COLO668 (cell line): ENCODE data around the gene SNAP91.
"Not testable (repeated sequence)": the region's sequence is repeated elsewhere in the genome, so short reads cannot be mapped to it uniquely, and the experiment has no call there.

Source experiments
- DNase-seq: peaks from one replicate; lab custom pipeline; 2025; ENCODE audit not compliant: unreplicated experiment; lab: John Stamatoyannopoulos, UW

Gene SNAP91

GRCh38 chr6:83708970-83709747 is at the start of gene SNAP91:
SNAP91 (minus strand) TSS chr6:83709101; CDS start chr6:83707927, 1,174 bp downstream.
- DNase-seq, result peak; percentile 57

DNA sequence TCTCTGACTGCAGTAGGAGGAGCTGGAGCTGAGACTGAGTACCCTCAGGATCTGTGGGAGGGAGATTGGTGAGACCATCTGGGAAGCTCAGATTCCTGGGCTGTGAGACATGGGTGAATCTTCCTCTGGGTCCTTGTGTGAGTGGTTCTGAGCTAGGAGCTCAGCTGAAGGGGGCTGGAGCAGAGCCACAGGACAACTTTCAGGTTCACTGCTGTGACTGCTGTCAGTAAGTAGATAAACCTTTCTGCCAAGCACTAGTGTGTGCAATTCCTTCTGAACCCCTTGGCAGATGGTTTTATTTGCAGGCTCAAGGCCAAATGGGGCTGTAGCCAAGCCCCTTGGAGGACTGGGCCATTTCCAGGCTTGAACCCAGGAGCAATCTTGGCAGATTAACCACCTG is 49.6 kb upstream of the SNAP91 start:
- no peak for DNase-seq

GRCh38 chr6:83757021-83757420 is 48.1 kb upstream of the SNAP91 start:
- DNase-seq, result no peak

DNA sequence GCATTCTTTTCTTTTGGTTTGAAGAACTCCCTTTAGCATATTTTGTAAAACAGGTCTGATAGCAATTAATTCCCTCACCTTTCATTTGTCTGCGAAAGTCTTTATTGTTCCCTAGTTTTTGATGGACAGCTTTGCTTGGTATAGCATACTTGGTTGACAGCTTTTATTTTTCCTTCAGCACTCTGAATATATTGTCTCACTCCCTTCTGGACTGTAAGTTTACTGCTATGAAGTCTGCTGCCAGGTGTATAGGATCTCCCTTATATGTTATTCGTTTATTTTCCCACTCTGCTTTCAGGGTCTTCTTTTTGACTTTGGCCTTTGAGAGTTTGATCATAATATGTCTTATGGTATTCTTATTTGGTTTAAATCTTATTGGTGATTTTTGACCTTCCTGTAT is 47.7 kb upstream of the SNAP91 start:
- DNase-seq, result no peak

DNA sequence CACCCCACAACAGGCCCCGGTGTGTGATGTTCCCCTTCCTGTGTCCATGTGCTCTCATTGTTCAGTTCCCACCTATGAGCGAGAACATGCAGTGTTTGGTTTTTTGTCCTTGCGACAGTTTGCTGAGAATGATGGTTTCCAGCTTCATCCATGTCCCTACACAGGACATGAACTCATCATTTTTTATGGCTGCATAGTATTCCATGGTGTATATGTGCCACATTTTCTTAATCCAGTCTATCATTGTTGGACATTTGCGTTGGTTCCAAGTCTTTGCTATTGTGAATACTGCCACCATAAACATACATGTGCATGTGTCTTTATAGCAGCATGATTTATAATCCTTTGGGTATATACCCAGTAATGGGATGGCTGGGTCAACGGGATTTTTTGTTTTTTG is 43.5 kb upstream of the SNAP91 start:
- DNase-seq, result not testable (repeated sequence)

DNA sequence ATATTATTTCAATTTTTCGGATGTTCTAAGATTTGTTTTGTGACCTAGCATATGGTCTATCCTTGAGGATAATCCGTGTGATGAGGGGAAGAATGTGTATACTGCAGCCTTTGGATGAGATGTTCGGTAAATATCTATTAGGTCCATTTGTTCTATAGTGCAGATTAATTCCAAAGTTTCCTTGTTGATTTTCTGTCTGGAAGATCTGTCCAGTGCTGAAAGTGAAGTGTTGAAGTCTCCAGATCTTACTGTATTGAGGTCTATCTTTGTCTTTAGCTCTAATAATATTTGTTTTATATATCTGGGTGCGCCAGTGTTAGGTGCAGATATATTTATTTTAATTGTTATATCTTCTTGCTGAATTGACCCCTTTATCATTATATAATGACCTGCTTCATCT is 32.2 kb upstream of the SNAP91 start:
- DNase-seq, result no peak

- no peak for DNase-seq
Observed at GRCh38 chr6:83735461-83735860, 26.6 kb upstream of the SNAP91 start.

DNA sequence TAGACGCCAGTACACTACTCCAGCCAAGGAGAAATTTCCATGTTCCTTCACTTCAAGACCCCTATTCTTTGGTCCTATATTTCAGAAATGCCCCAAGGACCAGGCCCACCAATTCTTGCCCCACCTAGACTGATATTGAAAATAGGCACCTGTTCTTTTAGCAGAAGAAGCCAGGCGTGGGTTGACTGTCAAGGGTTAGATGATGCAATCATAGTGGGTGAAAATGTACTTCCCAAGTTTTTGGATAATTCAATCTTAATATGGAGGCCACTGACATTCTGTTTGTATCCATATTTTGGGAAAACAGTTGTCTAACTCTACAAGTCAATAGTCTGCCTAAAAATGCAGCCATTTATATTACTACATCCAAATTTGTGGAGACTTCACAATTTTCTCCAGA is 21.0 kb upstream of the SNAP91 start:
- DNase-seq, result no peak

DNA sequence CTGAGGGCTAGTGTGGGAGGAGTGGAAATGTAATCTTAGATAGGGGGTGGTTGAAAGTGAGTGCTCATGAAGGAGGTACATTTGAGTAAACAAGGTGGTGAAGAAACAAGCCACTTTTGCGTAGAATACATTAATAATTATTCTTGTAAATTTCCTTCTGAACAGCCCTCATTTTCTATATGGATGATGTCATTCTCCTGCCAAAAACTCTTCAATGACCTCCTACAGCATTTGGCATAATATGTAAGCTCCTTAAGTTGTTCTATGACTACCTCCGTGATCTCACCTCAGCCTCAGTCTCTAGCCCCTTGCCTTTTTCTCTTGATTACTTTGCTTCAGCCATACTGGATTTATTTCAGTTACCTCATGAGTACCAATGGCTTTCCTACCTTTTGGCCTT is 14.0 kb upstream of the SNAP91 start:
- no peak for DNase-seq

DNA sequence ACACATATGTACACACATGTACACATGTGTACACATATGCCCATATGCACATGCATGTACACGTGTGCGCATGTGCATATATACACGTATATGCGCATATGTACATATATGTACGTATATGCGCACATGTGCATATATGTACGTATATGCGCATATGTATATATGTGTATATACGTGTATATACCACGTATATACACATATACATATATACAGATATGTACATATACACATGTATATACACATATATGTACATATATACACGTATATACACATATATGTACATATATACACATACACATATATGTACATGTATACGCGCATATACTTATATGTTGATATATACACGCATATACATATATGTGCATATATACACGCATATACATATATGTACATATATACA is 8.9 kb upstream of the SNAP91 start:
- DNase-seq, result no peak

- DNase-seq, result no peak
Observed at GRCh38 chr6:83711958-83712357, 3.1 kb upstream of the SNAP91 start.

- DNase-seq, result no peak
Observed at GRCh38 chr6:83709748-83710050, 798 bp upstream of the SNAP91 start.

- peak; percentile 57 for DNase-seq
Observed at GRCh38 chr6:83708546-83708969, 343 bp downstream of the SNAP91 start.

DNA sequence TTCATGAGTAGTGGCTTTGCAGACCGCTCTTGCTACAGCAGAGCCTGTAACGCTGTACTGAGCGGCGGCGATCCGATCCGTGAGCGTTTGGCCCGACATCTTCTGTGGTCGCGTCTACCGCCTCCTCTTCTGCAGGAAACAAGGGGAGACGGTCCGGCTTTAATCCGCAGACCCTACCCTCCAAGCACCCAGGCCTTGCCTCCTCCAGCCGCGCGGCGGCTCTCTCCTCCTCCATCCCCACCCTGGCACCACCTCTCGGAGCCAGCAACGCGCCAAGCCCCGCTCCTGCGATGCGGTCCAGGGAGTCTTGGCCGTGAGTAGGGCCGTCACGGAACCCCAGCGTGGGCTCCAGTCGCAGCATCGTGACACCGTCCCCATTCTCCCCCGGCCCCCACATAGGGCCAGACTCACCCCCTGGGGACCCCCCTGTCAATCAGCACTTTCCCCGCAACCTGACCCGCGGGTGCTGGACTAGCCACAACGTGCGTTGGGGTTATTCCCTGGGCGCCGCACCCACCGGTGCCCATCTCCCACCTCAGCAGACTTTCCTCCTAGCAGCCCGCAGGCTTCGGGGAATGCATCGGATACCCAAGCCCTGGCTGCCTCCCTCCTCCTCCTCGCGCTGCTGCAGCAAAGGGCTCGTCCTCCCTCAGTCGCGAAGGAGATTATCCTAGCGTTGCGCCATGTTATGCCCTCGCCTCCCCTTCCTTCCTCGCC is 914 bp downstream of the SNAP91 start:
- peak; percentile 5 for DNase-seq

GRCh38 chr6:83702749-83703148 is 6.2 kb downstream of the SNAP91 start:
- no peak for DNase-seq

DNA sequence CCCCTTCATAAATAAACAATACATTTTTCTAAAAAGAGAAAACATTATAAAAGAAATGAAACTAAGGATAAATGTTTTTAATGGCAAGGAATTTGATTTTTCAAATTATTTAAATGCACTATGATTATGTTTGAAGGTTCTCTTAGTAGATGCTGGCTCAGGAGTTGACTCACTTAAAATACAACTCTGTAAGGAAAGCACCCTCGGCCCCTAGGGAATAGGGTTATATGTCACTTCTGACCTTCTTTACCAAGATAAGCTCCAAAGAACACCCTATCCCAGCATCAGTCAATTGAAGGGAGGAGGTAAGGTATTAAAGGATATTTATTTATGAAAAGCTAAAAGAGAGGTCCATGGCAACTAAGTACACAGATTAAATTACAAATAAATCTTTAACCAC is 6.8 kb downstream of the SNAP91 start:
- DNase-seq, result no peak

GRCh38 chr6:83696674-83697073 is 12.2 kb downstream of the SNAP91 start:
- DNase-seq, result no peak

DNA sequence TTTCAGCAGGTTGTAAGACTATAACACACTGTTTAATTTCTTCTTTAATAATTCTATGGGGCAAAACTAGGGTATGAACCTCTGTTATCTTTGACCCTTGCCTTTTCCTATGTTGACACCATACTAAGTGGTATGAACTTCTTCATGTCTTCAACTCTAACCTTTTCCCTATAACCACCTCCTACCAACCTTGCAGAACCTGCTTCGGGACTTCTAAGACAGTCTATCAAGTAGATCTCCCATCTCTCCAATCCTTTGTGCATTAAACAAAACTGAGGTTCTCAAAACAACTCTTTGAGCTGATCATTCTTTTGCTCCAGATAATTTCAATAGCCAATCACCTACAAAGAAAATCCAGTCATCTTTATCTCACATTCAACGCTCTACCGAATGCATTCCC is 23.4 kb downstream of the SNAP91 start:
- DNase-seq, result no peak

GRCh38 chr6:83677791-83678190 is 31.1 kb downstream of the SNAP91 start:
- no peak for DNase-seq

DNA sequence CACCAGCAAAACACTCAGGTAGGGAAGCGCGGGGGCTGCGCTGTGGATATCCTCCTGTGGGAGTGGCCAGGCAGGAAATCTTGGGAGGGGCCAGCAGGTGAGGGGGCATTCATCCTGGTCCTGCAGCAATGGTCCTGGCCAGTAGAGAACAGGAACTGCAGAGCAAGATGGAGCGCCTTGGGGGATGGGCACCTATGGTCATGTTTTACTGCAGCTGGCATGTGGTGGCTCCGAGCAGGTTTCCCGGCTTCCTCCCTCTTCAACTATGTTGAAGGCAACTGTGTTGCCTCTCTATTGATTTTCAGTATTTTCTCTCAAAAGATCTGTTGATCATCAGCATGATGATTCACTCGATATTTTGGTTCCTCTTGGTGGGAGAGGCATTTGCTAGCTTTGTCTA is 70.9 kb downstream of the SNAP91 start:
- no peak for DNase-seq

- no peak for DNase-seq
Observed at GRCh38 chr6:83636800-83637199, 72.1 kb downstream of the SNAP91 start.

DNA sequence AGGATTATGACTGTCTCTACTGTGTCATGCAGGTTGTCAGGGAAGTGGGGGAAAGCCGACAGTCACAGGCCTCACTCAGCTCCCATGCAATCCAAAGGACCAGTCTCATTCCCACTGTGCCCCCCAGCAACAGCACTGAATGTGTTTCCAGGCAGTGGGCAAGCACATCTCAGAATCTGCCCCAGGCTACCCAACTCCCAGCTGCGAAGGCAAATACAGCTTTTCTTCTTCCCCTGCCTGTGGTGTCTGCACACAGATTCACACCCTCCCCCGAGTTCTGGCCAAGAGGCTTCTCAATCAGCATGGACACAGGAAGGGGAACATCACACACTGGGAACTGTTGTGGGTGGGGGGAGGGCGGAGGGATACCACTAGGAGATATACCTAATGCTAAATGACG is 75.3 kb downstream of the SNAP91 start:
- DNase-seq, result no peak

- no peak for DNase-seq
Observed at GRCh38 chr6:83633149-83633548, 75.8 kb downstream of the SNAP91 start.
